ENCODE data around the gene RFXANK. TPM values are rescaled to one million over a fixed set of nuclear protein-coding genes. Genes with fewer than 3 reads are reported as not detected.

RFXANK gene
- total and polyA plus RNA-seq, 9 of the 15 experiments (the other 6 are each of a cell fraction or from before 2014, with no cell fraction given), result 68.6 to 181 (median 150) TPM

- peak; percentile 52; the same call in 1 of the 2 replicates for TF ChIP-seq USF2 (CRISPR knock-in tag; IDR thresholded peaks at IDR 0.05)
- 0 out of 2 replicates have a peak, but pooled peaks have one; percentile 15 for TF ChIP-seq EP400 (IDR thresholded peaks at IDR 0.05)
- peak; percentile 71 for TF ChIP-seq RAD51 (IDR thresholded peaks at IDR 0.05; ENCODE audit: borderline replicate concordance, low read depth)
- no peak for TF ChIP-seq ZKSCAN1 (IDR thresholded peaks at IDR 0.05; ENCODE audit: low read depth, low read length)
- TF ChIP-seq PKNOX1 (IDR thresholded peaks at IDR 0.05), result peak; percentile 91
- TF ChIP-seq ZNF384 (IDR thresholded peaks at IDR 0.05; ENCODE audit: low read depth, low read length), result peak; percentile 61; the same call in 1 of the 2 replicates
- TF ChIP-seq HCFC1 (IDR thresholded peaks at IDR 0.05; ENCODE audit: low read depth, low read length), result no peak
- peak; percentile 56 for TF ChIP-seq ZBTB40 (IDR thresholded peaks at IDR 0.05)
- TF ChIP-seq ZBTB40 (CRISPR knock-in tag; IDR thresholded peaks at IDR 0.05), result no peak
- 0 out of 2 replicates have a peak, but pooled peaks have one; percentile 6 for TF ChIP-seq ZBTB7A (IDR thresholded peaks at IDR 0.05; ENCODE audit: borderline replicate concordance, control insufficient read depth, low read depth, low read length)
These were observed 909 bp downstream of the RFXANK start (continued) for GRCh38 chr19:19192910-19193423.

Measured in K562 (cell line).